GM13977 (cell line): ENCODE results near the gene RELN.

Experiments used
- DNase-seq: peaks from one replicate; pipeline ENCODE4 v3.0.0; 2012; ENCODE audit warnings: low spot score
- in situ Hi-C: fragments of 300-500 bp; cut with MboI; formaldehyde crosslinking; loops from one replicate; pipeline ENCODE4 v1.12.0; 2022; ENCODE audit warnings: low sequenced_read_pairs, low pct_unique_long_range_greater_than_20kb, mixed read lengths, inconsistent platforms; ENCODE audit not compliant: unreplicated experiment
- TF ChIP-seq, protein P1 (sequence below): IDR thresholded peaks from 2 replicates; pipeline ENCODE4 v1.5.1; 2012; ENCODE audit warnings: mild to moderate bottlenecking, control low read depth; ENCODE audit not compliant: insufficient read depth; ENCODE audit errors: extremely low read depth, missing control alignments

Gene RELN

GRCh38 chr7:103685646-103686045, 303.8 kb downstream of the RELN start:
- TF ChIP-seq, protein P1, sequence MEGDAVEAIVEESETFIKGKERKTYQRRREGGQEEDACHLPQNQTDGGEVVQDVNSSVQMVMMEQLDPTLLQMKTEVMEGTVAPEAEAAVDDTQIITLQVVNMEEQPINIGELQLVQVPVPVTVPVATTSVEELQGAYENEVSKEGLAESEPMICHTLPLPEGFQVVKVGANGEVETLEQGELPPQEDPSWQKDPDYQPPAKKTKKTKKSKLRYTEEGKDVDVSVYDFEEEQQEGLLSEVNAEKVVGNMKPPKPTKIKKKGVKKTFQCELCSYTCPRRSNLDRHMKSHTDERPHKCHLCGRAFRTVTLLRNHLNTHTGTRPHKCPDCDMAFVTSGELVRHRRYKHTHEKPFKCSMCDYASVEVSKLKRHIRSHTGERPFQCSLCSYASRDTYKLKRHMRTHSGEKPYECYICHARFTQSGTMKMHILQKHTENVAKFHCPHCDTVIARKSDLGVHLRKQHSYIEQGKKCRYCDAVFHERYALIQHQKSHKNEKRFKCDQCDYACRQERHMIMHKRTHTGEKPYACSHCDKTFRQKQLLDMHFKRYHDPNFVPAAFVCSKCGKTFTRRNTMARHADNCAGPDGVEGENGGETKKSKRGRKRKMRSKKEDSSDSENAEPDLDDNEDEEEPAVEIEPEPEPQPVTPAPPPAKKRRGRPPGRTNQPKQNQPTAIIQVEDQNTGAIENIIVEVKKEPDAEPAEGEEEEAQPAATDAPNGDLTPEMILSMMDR = no peak
- in situ Hi-C loops = no loop called here
- no peak for DNase-seq

- no peak for DNase-seq
- in situ Hi-C loops = no loop called here
- TF ChIP-seq, protein P1 = no peak
Observed at GRCh38 chr7:103683348-103683747, 306.1 kb downstream of the RELN start.

DNA sequence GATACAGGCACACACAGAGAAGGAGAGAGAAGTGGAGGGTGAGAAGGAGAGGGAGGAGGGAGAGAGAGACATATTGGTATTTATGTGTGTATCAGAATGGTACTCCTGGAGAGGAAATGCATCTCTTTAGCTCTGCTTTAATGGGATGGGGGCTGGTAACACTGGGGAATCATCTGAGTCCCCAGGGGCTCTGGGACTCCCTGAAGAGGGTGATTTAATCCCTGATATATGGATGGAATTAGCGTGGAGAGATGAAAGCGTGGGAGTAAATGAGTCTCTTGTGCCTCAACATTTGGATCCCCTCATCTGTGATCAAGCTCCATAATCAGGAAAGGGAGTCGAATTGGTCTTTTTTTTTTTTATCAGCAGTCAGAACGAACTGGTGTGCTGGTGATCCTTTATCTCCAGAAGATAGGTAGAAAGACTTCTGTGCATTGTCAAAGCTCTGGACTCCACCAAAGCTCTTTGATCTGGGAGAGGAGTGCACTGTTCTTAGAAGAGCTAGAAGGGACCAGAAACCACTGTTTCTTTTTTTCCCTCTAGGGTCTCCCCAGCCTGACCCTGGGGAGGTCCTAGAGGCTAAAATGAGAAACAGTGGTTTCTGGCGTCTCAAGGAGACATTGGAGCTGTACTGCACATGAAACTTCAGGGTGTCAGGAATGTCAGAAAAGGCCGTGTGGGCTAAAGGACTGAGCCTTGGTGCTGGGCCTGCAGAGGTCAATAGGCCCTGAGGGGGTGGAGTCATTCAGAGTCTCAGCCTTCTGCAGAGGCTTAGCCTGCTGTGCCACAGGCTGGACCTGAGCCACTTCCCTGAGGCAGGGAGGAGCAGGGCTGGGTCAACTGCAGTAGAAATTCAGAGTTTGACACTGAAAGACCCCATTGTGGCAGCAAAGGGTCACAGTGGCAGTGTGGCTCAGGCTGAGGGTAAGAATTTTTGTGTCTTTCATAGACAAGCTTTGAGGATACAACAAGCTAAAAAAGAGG, 309.0 kb downstream of the RELN start:
- in situ Hi-C loops = no loop called here
- no peak for DNase-seq
- TF ChIP-seq, protein P1 = no peak

- DNase-seq = no peak
- in situ Hi-C loops = no loop called here
- TF ChIP-seq, protein P1 = no peak
Observed at GRCh38 chr7:103679151-103680132, 310.0 kb downstream of the RELN start.

GRCh38 chr7:103668279-103668941, 321.0 kb downstream of the RELN start:
- TF ChIP-seq, protein P1 = no peak
- in situ Hi-C loops = no loop called here
- no peak for DNase-seq

DNA sequence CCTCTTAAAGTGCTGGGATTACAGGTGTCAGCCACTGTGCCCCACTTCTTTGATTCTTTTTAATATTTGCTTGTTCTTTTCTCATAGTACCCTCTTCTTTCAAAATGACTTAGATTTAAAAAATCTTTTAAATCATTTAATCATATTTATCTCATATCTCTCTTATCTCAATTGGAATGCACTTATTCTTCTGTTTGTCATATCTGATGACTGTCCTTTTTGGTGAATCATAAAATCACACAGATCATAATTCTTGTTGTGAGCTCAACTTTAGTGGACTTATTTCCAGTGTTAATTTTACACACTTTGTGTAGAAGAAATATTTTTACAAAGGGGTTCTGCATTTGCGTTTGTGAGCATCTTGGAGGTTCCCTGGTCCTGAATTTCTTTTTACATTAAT, 323.1 kb downstream of the RELN start:
- in situ Hi-C loops = no loop called here
- TF ChIP-seq, protein P1 = no peak
- no peak for DNase-seq
